Tibial artery (tissue), 4 donors: ENCODE measurements around the gene BBOF1.

Source experiments
- DNase-seq, 2 donors: peaks; one replicate each; pipeline ENCODE4 v3.0.0-alpha.2; 2019
- H3K27ac ChIP-seq, 2 donors: fragments of 200-600 bp; sonication (generic) in 1 of 2; 1 replicate in 1 of 2; 2 replicates in 1 of 2; pipeline ENCODE4 v1.5.1; 2018 to 2019; ENCODE audit warnings: mild to moderate bottlenecking in 1 of 2
- H3K27me3 ChIP-seq, 2 donors: fragments of 200-600 bp; sonication (generic) in 1 of 2; one replicate each; pipeline versions ENCODE4 v1.5.1 to v1.6.0; 2016 to 2019
- H3K36me3 ChIP-seq, 3 donors: fragments of 200-600 bp; sonication (generic) in 2 of 3; one replicate each; pipeline ENCODE4 v1.5.1; 2016 to 2019; ENCODE audit warnings: mild to moderate bottlenecking in 2 of 3
- H3K4me1 ChIP-seq, 4 donors: fragments of 200-600 bp; sonication (generic) in 2 of 4; 1 replicate in 3 of 4; 2 replicates in 1 of 4; pipeline ENCODE4 v1.5.1; 2016 to 2019
- H3K4me3 ChIP-seq, 2 donors: fragments of 200-600 bp; sonication (generic) in 1 of 2; 1 replicate in 1 of 2; 2 replicates in 1 of 2; pipeline ENCODE4 v1.5.1; 2018 to 2019; ENCODE audit warnings: mild to moderate bottlenecking in 2 of 2
- H3K9me3 ChIP-seq, 3 donors: fragments of 200-600 bp; sonication (generic) in 1 of 3; one replicate each; pipeline ENCODE4 v1.5.1; 2016 to 2019
- CTCF ChIP-seq, 2 experiments: fragments of 200-600 bp in 1 of 2; fragments of 450-650 bp in 1 of 2; IDR thresholded peaks; one replicate each; pipeline ENCODE4 v1.5.1; 2017 to 2019; ENCODE audit warnings: antibody characterized with exemption in 2 of 2, mild to moderate bottlenecking in 1 of 2, moderate library complexity in 1 of 2
- intact Hi-C: fragments of 100-400 bp; cut with DNase I; formaldehyde crosslinking; loops from one replicate; pipeline ENCODE4 v1.15.0; 2023; ENCODE audit warnings: low total_unique reads

BBOF1 gene

DNA sequence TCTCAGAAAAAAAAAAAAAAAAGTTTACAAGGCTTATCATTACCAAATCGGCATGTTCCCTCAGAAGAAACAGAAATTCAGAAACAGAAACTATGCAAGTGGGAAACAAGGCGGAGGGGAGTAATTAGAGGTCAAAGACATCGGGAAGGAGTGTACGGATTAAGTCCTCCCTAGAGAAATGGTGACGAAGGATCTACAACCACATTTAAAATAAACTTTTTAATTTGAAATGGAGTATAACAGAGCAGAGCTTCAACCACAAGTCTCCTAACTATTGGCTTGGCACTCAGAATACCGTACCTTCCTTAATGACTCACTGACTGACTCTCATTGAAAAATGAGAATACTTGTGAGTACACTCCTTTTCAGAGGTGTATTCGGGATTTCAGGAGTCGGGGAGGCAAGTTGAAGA lies 969 bp upstream of the BBOF1 start:
- DNase-seq = no peak
- Histone ChIP-seq H3K4me3 (peak overlapping the region; percentile 83 to 84), H3K27ac (peak overlapping the region; percentile 96 to 97), H3K4me1 (peaks cover 0 to 13% (median 6%) of the 10 kb centered on the region in 4 donors), H3K27me3 (no peaks in the 10 kb centered on the region), H3K36me3 (peaks cover 0 to 14% (median 0%) of the 10 kb centered on the region in 3 donors), H3K9me3 (no peaks in the 10 kb centered on the region)
- no peak for TF ChIP-seq CTCF (IDR thresholded peaks at IDR 0.05)
- intact Hi-C loops = no loop called here

DNA sequence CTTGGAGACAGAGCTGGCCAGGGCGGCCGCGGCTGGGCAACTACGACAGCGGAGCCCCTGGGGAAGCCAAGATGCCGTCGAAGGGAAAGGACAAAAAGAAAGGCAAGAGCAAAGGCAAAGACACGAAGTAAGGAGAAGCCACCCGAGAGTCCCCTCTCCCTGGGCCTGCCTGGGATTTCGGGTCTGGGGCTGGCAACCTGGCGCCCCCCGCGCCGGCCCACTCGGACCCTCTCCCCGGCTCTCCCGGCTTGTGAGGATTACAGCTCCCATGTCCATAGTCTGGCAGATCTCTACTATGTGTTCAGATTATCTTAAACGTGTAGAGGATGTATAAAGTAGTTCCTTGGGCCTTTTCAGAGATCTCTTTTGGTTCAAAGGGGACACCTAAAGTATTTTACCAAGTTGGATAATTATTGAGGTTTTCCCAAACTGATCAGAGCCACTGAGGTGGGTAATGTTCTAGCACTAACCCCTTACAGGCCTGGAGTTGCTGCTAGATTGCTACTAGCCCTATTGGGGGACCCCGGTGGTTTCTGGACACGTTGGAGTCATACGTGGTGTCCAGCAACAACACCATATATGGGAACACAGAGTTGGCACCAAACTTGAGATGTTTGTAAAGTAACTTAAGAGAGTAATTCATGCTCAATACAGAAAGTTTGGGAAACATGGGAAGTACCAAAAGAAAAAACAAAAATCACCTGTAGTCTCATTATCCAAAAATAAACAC lies 424 bp downstream of the BBOF1 start:
- peaks cover 0 to 5% (median 0%) of the 10 kb centered on the region in 3 donors for H3K36me3 ChIP-seq
- no peak for TF ChIP-seq CTCF (IDR thresholded peaks at IDR 0.05)
- peak overlapping the region; percentile 96 to 97 for H3K27ac ChIP-seq
- H3K4me3 ChIP-seq = peak overlapping the region; percentile 83 to 84
- H3K9me3 ChIP-seq = no peaks in the 10 kb centered on the region
- intact Hi-C loops = loop anchor here (1.0 kb wide), 1 partner anchor 69 kb away; the partner anchor contains the start of genes COQ6 and FAM161B
- DNase-seq = peak in 1 of 2 donors; percentile 22
- H3K27me3 ChIP-seq = no peaks in the 10 kb centered on the region
- H3K4me1 ChIP-seq = peaks cover 0 to 13% (median 6%) of the 10 kb centered on the region in 4 donors

- Histone ChIP-seq H3K27ac (no peak overlapping the region), H3K4me3 (no peak overlapping the region), H3K36me3 (no peaks in the 10 kb centered on the region), H3K4me1 (peaks cover 0 to 13% (median 6%) of the 10 kb centered on the region in 4 donors), H3K9me3 (no peaks in the 10 kb centered on the region), H3K27me3 (no peaks in the 10 kb centered on the region)
- intact Hi-C loops = no loop called here
- no peak for TF ChIP-seq CTCF (IDR thresholded peaks at IDR 0.05)
- DNase-seq = no peak
Observed at GRCh38 chr14:74022346-74022745, 3.2 kb downstream of the BBOF1 start.

DNA sequence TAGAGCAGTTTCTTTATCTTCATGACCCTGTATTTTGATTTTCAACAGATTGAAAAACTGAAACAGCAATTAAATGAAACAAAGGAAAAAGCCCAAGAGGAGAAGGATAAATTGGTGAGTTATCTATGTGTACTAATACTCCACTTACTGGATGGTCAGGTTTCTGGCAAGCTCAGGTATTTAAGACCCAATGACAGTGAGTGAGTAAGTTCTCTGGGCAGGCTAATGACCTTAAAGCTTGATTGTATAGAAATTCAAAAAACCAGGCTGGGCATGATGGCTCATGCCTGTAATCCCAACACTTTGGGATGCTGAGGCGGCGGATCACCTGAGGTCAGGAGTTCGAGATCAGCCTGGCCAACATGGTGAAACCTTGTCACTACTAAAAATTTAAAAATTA lies 10.0 kb downstream of the BBOF1 start:
- intact Hi-C loops = no loop called here
- no peak for DNase-seq
- H3K27ac ChIP-seq = no peak overlapping the region
- no peak overlapping the region for H3K4me3 ChIP-seq
- H3K4me1 ChIP-seq = no peaks in the 10 kb centered on the region
- no peak for TF ChIP-seq CTCF (IDR thresholded peaks at IDR 0.05)
- H3K9me3 ChIP-seq = no peaks in the 10 kb centered on the region
- peaks cover 0 to 13% (median 0%) of the 10 kb centered on the region in 3 donors for H3K36me3 ChIP-seq
- H3K27me3 ChIP-seq = no peaks in the 10 kb centered on the region

GRCh38 chr14:74034572-74034971 lies 15.4 kb downstream of the BBOF1 start:
- H3K4me3 ChIP-seq = no peak overlapping the region
- no peaks in the 10 kb centered on the region for H3K9me3 ChIP-seq
- H3K4me1 ChIP-seq = no peaks in the 10 kb centered on the region
- H3K27ac ChIP-seq = no peak overlapping the region
- no peaks in the 10 kb centered on the region for H3K27me3 ChIP-seq
- intact Hi-C loops = no loop called here
- DNase-seq = no peak
- no peak for TF ChIP-seq CTCF (IDR thresholded peaks at IDR 0.05)
- peaks cover 0 to 21% (median 0%) of the 10 kb centered on the region in 3 donors for H3K36me3 ChIP-seq
